ENCODE data around the gene CRYBG3. TPM values are rescaled to one million over a fixed set of nuclear protein-coding genes. Genes with fewer than 3 reads are reported as not detected.
"Not testable (repeated sequence)": the region's sequence is repeated elsewhere in the genome, so short reads cannot be mapped to it uniquely, and the experiment has no call there.

The CRYBG3 gene
- total and polyA plus RNA-seq, 2 experiments from 2014 or later = 4.3 to 16.9 TPM

GRCh38 chr3:97896129-97896528 lies 74.3 kb downstream of the CRYBG3 start:
- in situ Hi-C loops (cut with MboI) = no loop called here
- H3K79me2 ChIP-seq (ENCODE audit: insufficient read depth) = no peaks in the 10 kb centered on the region
- H3K9me2 ChIP-seq (ENCODE audit: insufficient read depth) = no peaks in the 10 kb centered on the region
- no peak overlapping the region for H3K27ac ChIP-seq
- H2AFZ ChIP-seq = no peak overlapping the region
- no peaks in the 10 kb centered on the region for H3K4me1 ChIP-seq (ENCODE audit: insufficient read depth)
- WGBS, 2 experiments (ENCODE audit: low coverage in 1 of 2, low lambda C conversion rate in 2 of 2, missing lambda C conversion rate in 2 of 2) = 95 to 98% methylated on average over 1 of the region's 1 CpG
- no peak overlapping the region for H3K4me3 ChIP-seq
- TF ChIP-seq EZH2 (IDR thresholded peaks at IDR 0.05; ENCODE audit: insufficient read depth, poor library complexity, severe bottlenecking) (no peak), EZH2phosphoT487 (IDR thresholded peaks at IDR 0.05; ENCODE audit: insufficient read depth, low read depth) (no peak)
- no peaks in the 10 kb centered on the region for H3K9me3 ChIP-seq (ENCODE audit: low read depth)
- no peak overlapping the region for H3K9ac ChIP-seq
- no peak overlapping the region for H3K4me2 ChIP-seq (ENCODE audit: unreplicated experiment)
- H4K20me1 ChIP-seq (ENCODE audit: insufficient read depth) = 0 out of 2 replicates have a peak, but pooled peaks cover 5% of the 10 kb centered on the region
- DNase-seq = no peak
- peaks cover 14% of the 10 kb centered on the region for H3K36me3 ChIP-seq (ENCODE audit: low read depth)
- no peaks in the 10 kb centered on the region; the same call in 1 of the 2 replicates for H3F3A ChIP-seq (ENCODE audit: insufficient read depth)
- H3K27me3 ChIP-seq (replicated peaks; ENCODE audit: insufficient read depth) = no peaks in the 10 kb centered on the region

GRCh38 chr3:97896547-97896946 lies 74.7 kb downstream of the CRYBG3 start:
- H3K27ac ChIP-seq = no peak overlapping the region

GRCh38 chr3:97899331-97899730 lies 77.5 kb downstream of the CRYBG3 start:
- Histone ChIP-seq H2AFZ (no peak overlapping the region), H3K79me2 (ENCODE audit: insufficient read depth) (no peaks in the 10 kb centered on the region), H3K27ac (no peak overlapping the region), H3K9me3 (ENCODE audit: low read depth) (no peaks in the 10 kb centered on the region), H3K27me3 (replicated peaks; ENCODE audit: insufficient read depth) (no peaks in the 10 kb centered on the region), H3K4me2 (ENCODE audit: unreplicated experiment) (no peak overlapping the region), H4K20me1 (ENCODE audit: insufficient read depth) (0 out of 2 replicates have a peak, but pooled peaks cover 5% of the 10 kb centered on the region), H3K36me3 (ENCODE audit: low read depth) (peaks cover 8% of the 10 kb centered on the region; the same call in 1 of the 2 replicates), H3K4me3 (no peak overlapping the region), H3K9me2 (ENCODE audit: insufficient read depth) (no peaks in the 10 kb centered on the region), H3F3A (ENCODE audit: insufficient read depth) (no peaks in the 10 kb centered on the region; the same call in 1 of the 2 replicates), H3K9ac (no peak overlapping the region), H3K4me1 (ENCODE audit: insufficient read depth) (no peaks in the 10 kb centered on the region)
- no peak for DNase-seq
- in situ Hi-C loops (cut with MboI) = no loop called here
- TF ChIP-seq EZH2 (IDR thresholded peaks at IDR 0.05; ENCODE audit: insufficient read depth, poor library complexity, severe bottlenecking) = no peak
- TF ChIP-seq EZH2phosphoT487 (IDR thresholded peaks at IDR 0.05; ENCODE audit: insufficient read depth, low read depth) = no peak

More at GRCh38 chr3:97896547-97896946, 74.7 kb downstream of the CRYBG3 start:
- Histone ChIP-seq H3K9ac (no peak overlapping the region), H3K4me1 (ENCODE audit: insufficient read depth) (no peaks in the 10 kb centered on the region), H3K4me3 (no peak overlapping the region), H3K79me2 (ENCODE audit: insufficient read depth) (no peaks in the 10 kb centered on the region), H3K36me3 (ENCODE audit: low read depth) (peaks cover 10% of the 10 kb centered on the region), H4K20me1 (ENCODE audit: insufficient read depth) (0 out of 2 replicates have a peak, but pooled peaks cover 5% of the 10 kb centered on the region), H3K4me2 (ENCODE audit: unreplicated experiment) (no peak overlapping the region), H3F3A (ENCODE audit: insufficient read depth) (no peaks in the 10 kb centered on the region; the same call in 1 of the 2 replicates), H2AFZ (no peak overlapping the region), H3K27me3 (replicated peaks; ENCODE audit: insufficient read depth) (no peaks in the 10 kb centered on the region), H3K9me3 (ENCODE audit: low read depth) (no peaks in the 10 kb centered on the region), H3K9me2 (ENCODE audit: insufficient read depth) (no peaks in the 10 kb centered on the region)
- 58 to 61% methylated on average over 3 of the region's 3 CpGs for WGBS, 2 experiments (ENCODE audit: low coverage in 1 of 2, low lambda C conversion rate in 2 of 2, missing lambda C conversion rate in 2 of 2)
- DNase-seq = peak; percentile 1
- TF ChIP-seq EZH2 (IDR thresholded peaks at IDR 0.05; ENCODE audit: insufficient read depth, poor library complexity, severe bottlenecking) (no peak), EZH2phosphoT487 (IDR thresholded peaks at IDR 0.05; ENCODE audit: insufficient read depth, low read depth) (no peak)
- in situ Hi-C loops (cut with MboI) = no loop called here

GRCh38 chr3:97901313-97902248 lies 79.8 kb downstream of the CRYBG3 start:
- Histone ChIP-seq H4K20me1 (ENCODE audit: insufficient read depth) (no peaks in the 10 kb centered on the region), H3K79me2 (ENCODE audit: insufficient read depth) (no peaks in the 10 kb centered on the region), H3K4me3 (no peak overlapping the region), H3K9me3 (ENCODE audit: low read depth) (no peaks in the 10 kb centered on the region), H2AFZ (no peak overlapping the region), H3K9me2 (ENCODE audit: insufficient read depth) (no peaks in the 10 kb centered on the region), H3K27ac (no peak overlapping the region), H3K27me3 (replicated peaks; ENCODE audit: insufficient read depth) (no peaks in the 10 kb centered on the region), H3K4me2 (ENCODE audit: unreplicated experiment) (no peak overlapping the region), H3K9ac (no peak overlapping the region), H3K4me1 (ENCODE audit: insufficient read depth) (no peaks in the 10 kb centered on the region), H3F3A (ENCODE audit: insufficient read depth) (no peaks in the 10 kb centered on the region; the same call in 1 of the 2 replicates), H3K36me3 (ENCODE audit: low read depth) (peaks cover 3% of the 10 kb centered on the region; the same call in 1 of the 2 replicates)
- peak; percentile 2 for DNase-seq
- 41 to 43% methylated on average over 4 of the region's 4 CpGs for WGBS, 2 experiments (ENCODE audit: low coverage in 1 of 2, low lambda C conversion rate in 2 of 2, missing lambda C conversion rate in 2 of 2)
- TF ChIP-seq EZH2phosphoT487 (IDR thresholded peaks at IDR 0.05; ENCODE audit: insufficient read depth, low read depth) (no peak), EZH2 (IDR thresholded peaks at IDR 0.05; ENCODE audit: insufficient read depth, poor library complexity, severe bottlenecking) (no peak)
- in situ Hi-C loops (cut with MboI) = no loop called here

- in situ Hi-C loops (cut with MboI); H3K4me1 ChIP-seq (ENCODE audit: insufficient read depth); H3F3A ChIP-seq (ENCODE audit: insufficient read depth); H2AFZ ChIP-seq; H3K9ac ChIP-seq; H3K27me3 ChIP-seq (replicated peaks; ENCODE audit: insufficient read depth); H3K4me2 ChIP-seq (ENCODE audit: unreplicated experiment); H3K9me3 ChIP-seq (ENCODE audit: low read depth); H3K79me2 ChIP-seq (ENCODE audit: insufficient read depth); H3K9me2 ChIP-seq (ENCODE audit: insufficient read depth); DNase-seq; H3K36me3 ChIP-seq (ENCODE audit: low read depth); H3K4me3 ChIP-seq; H3K27ac ChIP-seq; H4K20me1 ChIP-seq (ENCODE audit: insufficient read depth): not testable (repeated sequence)
- 90 to 93% methylated on average over 2 of the region's 3 CpGs for WGBS, 2 experiments (ENCODE audit: low coverage in 1 of 2, low lambda C conversion rate in 2 of 2, missing lambda C conversion rate in 2 of 2)
These were observed 88.0 kb downstream of the CRYBG3 start for GRCh38 chr3:97909830-97910229.

GRCh38 chr3:97910236-97910831 lies 88.5 kb downstream of the CRYBG3 start:
- not testable (repeated sequence) for H2AFZ ChIP-seq; H3K9ac ChIP-seq; H3K79me2 ChIP-seq (ENCODE audit: insufficient read depth)

More at GRCh38 chr3:97910236-97910831, 88.5 kb downstream of the CRYBG3 start:
- H3K4me1 ChIP-seq (ENCODE audit: insufficient read depth); H4K20me1 ChIP-seq (ENCODE audit: insufficient read depth); H3F3A ChIP-seq (ENCODE audit: insufficient read depth); H3K4me3 ChIP-seq; H3K9me2 ChIP-seq (ENCODE audit: insufficient read depth); H3K4me2 ChIP-seq (ENCODE audit: unreplicated experiment); H3K27ac ChIP-seq; H3K9me3 ChIP-seq (ENCODE audit: low read depth); H3K27me3 ChIP-seq (replicated peaks; ENCODE audit: insufficient read depth); DNase-seq; in situ Hi-C loops (cut with MboI): not testable (repeated sequence)
- 92 to 94% methylated on average over 16 to 23 of the region's 24 CpGs for WGBS, 2 experiments (ENCODE audit: low coverage in 1 of 2, low lambda C conversion rate in 2 of 2, missing lambda C conversion rate in 2 of 2)
- peaks cover 14% of the 10 kb centered on the region; the same call in 1 of the 2 replicates for H3K36me3 ChIP-seq (ENCODE audit: low read depth)
